ENCODE data around the gene RASSF3.

DNA sequence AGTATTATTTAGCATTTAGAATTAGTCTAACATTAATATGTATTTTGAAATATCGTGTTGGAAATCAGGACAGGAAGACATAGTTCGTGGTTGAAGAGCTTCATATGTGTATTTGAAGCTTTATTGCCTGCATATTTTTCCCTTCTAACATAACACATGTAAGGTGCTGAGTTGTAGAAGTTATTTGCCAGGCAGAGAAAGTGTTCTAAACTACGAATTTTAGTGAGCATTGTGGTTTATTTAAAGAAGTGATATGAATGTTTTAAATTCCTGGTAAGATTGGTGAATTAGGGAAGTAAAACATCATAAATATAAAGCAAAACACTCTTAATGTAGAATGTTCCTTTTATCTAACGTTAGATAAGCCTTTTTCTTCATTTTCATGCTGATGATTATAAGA, 2.5 kb downstream of the RASSF3 start:
- TF ChIP-seq, protein P1, sequence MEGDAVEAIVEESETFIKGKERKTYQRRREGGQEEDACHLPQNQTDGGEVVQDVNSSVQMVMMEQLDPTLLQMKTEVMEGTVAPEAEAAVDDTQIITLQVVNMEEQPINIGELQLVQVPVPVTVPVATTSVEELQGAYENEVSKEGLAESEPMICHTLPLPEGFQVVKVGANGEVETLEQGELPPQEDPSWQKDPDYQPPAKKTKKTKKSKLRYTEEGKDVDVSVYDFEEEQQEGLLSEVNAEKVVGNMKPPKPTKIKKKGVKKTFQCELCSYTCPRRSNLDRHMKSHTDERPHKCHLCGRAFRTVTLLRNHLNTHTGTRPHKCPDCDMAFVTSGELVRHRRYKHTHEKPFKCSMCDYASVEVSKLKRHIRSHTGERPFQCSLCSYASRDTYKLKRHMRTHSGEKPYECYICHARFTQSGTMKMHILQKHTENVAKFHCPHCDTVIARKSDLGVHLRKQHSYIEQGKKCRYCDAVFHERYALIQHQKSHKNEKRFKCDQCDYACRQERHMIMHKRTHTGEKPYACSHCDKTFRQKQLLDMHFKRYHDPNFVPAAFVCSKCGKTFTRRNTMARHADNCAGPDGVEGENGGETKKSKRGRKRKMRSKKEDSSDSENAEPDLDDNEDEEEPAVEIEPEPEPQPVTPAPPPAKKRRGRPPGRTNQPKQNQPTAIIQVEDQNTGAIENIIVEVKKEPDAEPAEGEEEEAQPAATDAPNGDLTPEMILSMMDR (IDR thresholded peaks at IDR 0.05), result no peak
- no peak for TF ChIP-seq POLR2A (IDR thresholded peaks at IDR 0.05)
